ENCODE data around the gene KRT9. TPM values are rescaled to one million over a fixed set of nuclear protein-coding genes. Genes with fewer than 3 reads are reported as not detected.

Gene KRT9
- total RNA-seq, 1 donor from 2014 or later, result not detected

GRCh38 chr17:41536741-41537613, 34.9 kb downstream of the KRT9 start:
- H3K27me3 ChIP-seq, result no peaks in the 10 kb centered on the region
- H3K36me3 ChIP-seq, result no peaks in the 10 kb centered on the region
- no peak overlapping the region for H3K4me3 ChIP-seq
- H3K9me3 ChIP-seq, result no peaks in the 10 kb centered on the region
- intact Hi-C loops (cut with DNase I), result no loop called here
- no peak overlapping the region for H3K27ac ChIP-seq
- no peak for ATAC-seq
- no peaks in the 10 kb centered on the region for H3K4me1 ChIP-seq
- DNase-seq, result no peak
- no peak for TF ChIP-seq CTCF (IDR thresholded peaks at IDR 0.05)

- Histone ChIP-seq H3K4me1 (no peaks in the 10 kb centered on the region), H3K36me3 (no peaks in the 10 kb centered on the region), H3K27ac (no peak overlapping the region), H3K27me3 (no peaks in the 10 kb centered on the region), H3K4me3 (no peak overlapping the region), H3K9me3 (no peaks in the 10 kb centered on the region)
- intact Hi-C loops (cut with DNase I), result no loop called here
- TF ChIP-seq CTCF (IDR thresholded peaks at IDR 0.05), result no peak
- ATAC-seq (peak; percentile 52), DNase-seq (peak; percentile 62)
Measured at GRCh38 chr17:41535764-41536481, 35.9 kb downstream of the KRT9 start.

- Histone ChIP-seq H3K27ac (no peak overlapping the region), H3K27me3 (peaks cover 7% of the 10 kb centered on the region), H3K36me3 (no peaks in the 10 kb centered on the region), H3K4me1 (no peaks in the 10 kb centered on the region), H3K4me3 (no peak overlapping the region), H3K9me3 (no peaks in the 10 kb centered on the region)
- no peak for TF ChIP-seq CTCF (IDR thresholded peaks at IDR 0.05)
- no peak for ATAC-seq
- intact Hi-C loops (cut with DNase I), result no loop called here
- peak; percentile 41 for DNase-seq
Measured at GRCh38 chr17:41534899-41535546, 36.8 kb downstream of the KRT9 start.

GRCh38 chr17:41533613-41534012, 38.2 kb downstream of the KRT9 start:
- DNase-seq (no peak), ATAC-seq (no peak)
- no peaks in the 10 kb centered on the region for H3K9me3 ChIP-seq
- H3K4me3 ChIP-seq, result no peak overlapping the region
- intact Hi-C loops (cut with DNase I), result no loop called here
- no peaks in the 10 kb centered on the region for H3K4me1 ChIP-seq
- no peak overlapping the region for H3K27ac ChIP-seq
- TF ChIP-seq CTCF (IDR thresholded peaks at IDR 0.05), result no peak
- no peaks in the 10 kb centered on the region for H3K36me3 ChIP-seq
- H3K27me3 ChIP-seq, result peaks cover 21% of the 10 kb centered on the region

GRCh38 chr17:41532947-41533570, 38.8 kb downstream of the KRT9 start:
- H3K27me3 ChIP-seq, result peaks cover 27% of the 10 kb centered on the region
- H3K4me1 ChIP-seq, result peaks cover 2% of the 10 kb centered on the region
- ATAC-seq (peak; percentile 32), DNase-seq (peak; percentile 81)
- H3K27ac ChIP-seq, result peak overlapping the region; percentile 60
- TF ChIP-seq CTCF (IDR thresholded peaks at IDR 0.05), result no peak
- H3K9me3 ChIP-seq, result no peaks in the 10 kb centered on the region
- no peak overlapping the region for H3K4me3 ChIP-seq
- intact Hi-C loops (cut with DNase I), result no loop called here
- H3K36me3 ChIP-seq, result no peaks in the 10 kb centered on the region
